HG02938 (cell line): ENCODE data around the gene C16orf95.

ENCODE experiments used
- ATAC-seq: cut with Tn5 transposase; IDR thresholded peaks from one replicate; pipeline ENCODE4 v1.9.1; 2021; ENCODE audit warnings: mild to moderate bottlenecking, moderate library complexity; ENCODE audit not compliant: unreplicated experiment

The C16orf95 gene

DNA sequence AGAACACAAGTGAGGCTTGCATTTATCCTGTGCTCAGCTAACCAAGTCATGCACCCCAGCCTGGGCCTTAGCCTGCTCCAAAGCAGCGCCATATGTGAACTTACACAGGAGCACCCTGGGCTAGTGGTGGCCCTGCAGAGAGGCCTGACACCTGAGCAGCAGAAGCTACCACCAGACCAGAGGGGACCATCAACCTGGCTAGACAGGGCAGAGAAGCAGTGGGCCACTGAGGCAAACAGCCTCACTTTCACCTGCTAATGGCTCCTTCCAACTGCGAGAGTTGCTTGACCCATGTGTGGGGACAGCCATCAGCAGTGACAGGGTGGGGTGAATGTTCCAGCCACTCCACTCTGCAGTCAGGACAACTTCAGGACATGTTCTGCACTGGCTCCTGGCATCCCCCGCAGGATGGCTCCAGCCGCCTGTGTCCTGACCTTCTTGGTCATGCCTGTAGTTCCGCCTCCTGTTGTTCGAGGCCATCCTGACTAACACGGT is 2.9 kb upstream of the C16orf95 start:
- no peak for ATAC-seq

DNA sequence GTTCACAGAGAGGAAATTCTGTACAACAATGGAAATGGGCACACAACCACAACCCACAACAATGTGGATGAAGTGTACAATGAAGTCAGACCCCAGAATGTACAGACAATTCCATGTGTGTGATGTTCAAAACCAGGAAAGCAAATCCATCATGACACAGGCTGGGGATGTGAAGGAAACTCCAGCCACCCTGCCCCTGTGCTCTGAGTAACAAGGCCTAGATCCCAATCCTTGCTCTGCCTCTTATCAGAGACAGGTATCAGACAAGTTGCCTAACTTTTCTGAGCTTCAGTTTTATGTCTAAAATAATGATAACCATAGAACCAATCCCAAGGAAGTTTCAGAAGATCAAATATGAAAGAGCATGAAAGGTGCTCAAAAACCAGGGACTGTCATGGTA is 1.8 kb upstream of the C16orf95 start:
- no peak for ATAC-seq

GRCh38 chr16:87317750-87318644 is 805 bp upstream of the C16orf95 start:
- no peak for ATAC-seq

DNA sequence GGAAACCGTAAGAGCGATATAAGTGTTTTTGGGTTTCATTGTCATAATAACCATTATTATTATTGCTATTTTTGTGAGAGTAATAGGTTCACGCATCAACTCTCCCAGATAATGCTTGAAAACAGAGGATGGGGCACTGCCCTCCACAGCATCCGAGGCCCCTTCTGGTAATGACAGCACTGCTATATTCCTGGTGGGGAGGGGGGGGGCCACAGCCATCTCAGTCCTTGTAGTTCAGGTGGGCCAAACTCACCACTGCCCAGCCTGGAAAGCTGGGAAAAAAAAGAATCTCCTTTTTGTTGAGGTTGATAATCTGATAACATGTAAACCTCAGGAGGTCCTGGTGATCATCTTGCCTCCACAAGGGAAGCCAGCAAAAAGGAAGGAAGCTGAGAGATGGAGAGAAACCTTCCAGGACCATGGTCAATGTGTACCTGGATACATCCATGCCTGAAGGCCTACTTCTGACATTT is 706 bp downstream of the C16orf95 start:
- no peak for ATAC-seq

DNA sequence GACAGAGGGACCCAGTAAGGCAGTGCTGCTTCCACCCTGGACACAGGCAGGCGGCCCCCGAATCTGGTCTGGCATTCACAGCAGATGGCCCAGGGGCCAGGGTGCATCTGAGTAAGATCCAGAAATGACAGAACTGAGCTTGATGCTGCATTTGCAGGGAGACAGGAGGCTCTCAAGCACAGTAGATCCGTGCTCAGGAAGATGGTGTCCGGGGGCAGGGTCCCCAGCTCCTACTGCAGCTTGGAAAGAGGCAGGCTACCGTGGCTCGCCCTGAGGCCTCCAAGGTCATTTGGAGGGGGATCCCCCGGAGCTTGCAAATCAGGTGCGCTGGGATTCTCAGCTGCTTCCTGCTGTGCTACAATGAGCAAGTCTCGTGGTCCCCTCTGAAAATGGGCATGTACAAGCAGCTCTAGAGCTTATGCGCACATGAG is 2.2 kb downstream of the C16orf95 start:
- no peak for ATAC-seq

- no peak for ATAC-seq
These were observed 5.2 kb downstream of the C16orf95 start for GRCh38 chr16:87312008-87312407.

DNA sequence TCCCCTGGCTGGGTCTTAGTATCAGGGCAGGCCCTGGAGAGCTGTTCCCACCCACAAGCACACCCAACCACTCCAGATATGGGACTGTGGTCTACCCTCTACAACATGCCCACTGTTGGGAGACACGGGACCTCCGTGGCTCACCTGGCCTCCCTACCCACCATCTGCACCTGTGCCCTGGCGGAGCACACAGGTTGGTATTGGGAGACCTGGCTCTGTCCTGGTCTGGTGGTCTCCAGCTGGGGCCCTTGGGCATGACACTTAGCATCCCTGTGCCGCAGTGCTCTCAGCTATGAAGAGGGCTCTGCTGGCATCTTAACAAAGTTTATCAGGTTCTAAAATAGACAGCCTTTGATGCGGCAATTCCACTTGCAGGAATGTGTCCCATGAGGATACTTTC is 5.8 kb downstream of the C16orf95 start:
- ATAC-seq, result no peak

- ATAC-seq, result no peak
These were observed 6.6 kb downstream of the C16orf95 start for GRCh38 chr16:87310610-87311009.

DNA sequence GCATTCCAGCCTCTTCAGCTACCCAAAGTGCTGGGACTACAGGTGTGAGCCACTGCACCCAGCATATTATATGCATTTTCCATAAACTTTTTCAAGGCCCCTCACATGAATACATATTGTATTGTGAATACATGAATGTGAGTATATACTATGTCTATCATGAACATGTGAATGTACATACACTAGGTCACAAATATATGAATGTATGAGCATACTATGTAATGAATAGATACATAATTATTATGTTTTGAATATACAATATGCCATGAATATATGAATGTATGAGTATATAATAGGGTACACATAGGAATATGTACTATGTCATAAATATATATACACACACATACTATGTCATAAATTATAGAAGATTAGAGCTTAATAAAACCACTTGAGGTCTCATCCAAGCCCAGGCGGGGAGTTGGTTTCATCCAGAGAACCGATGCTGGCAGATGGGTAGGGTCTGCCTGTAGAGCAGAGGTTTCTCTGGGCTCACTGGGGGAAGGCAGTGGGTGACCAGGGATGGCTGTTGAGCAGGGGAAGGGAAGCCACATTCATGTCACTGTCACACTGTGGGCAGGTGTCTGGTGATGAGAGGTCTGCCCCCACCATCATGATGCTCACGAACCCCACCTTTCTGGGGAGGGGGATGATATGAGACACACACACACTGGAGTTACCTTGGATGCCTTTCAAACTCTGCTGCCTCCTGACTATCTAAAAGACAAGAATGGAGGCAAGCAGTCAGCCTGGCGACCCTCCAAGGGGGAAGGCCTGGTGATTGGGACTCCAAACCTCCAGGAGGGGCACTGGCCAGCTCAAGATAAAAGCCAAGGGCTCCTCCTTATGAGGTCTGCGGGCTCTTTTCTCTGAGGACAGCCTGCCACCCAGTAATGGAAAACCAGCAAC is 7.3 kb downstream of the C16orf95 start:
- no peak for ATAC-seq

- ATAC-seq, result no peak
These were observed 8.4 kb downstream of the C16orf95 start for GRCh38 chr16:87308826-87309225.

DNA sequence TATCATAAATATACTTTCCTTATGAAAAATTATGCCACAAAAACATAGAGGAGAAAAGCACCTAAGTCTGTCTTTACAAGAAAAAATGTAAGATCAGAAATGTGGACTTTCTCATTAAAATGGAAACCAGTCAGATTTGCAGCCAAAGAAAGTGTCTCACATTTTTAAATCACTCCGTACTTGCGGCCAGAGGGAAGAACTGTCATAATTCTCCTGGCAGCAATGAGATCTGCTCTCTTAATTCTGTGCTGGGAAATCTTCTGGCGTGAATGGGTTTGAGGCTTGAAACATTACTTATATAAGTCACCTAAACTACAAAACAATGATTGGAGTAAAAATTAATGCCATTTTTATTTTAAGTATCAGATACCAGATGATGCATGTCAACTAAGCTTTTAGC is 10.7 kb downstream of the C16orf95 start:
- ATAC-seq, result no peak

- no peak for ATAC-seq
These were observed 11.4 kb downstream of the C16orf95 start for GRCh38 chr16:87305505-87306391.

GRCh38 chr16:87304951-87305350 is 12.2 kb downstream of the C16orf95 start:
- ATAC-seq, result no peak

- no peak for ATAC-seq
These were observed 13.2 kb downstream of the C16orf95 start for GRCh38 chr16:87303962-87304521.

DNA sequence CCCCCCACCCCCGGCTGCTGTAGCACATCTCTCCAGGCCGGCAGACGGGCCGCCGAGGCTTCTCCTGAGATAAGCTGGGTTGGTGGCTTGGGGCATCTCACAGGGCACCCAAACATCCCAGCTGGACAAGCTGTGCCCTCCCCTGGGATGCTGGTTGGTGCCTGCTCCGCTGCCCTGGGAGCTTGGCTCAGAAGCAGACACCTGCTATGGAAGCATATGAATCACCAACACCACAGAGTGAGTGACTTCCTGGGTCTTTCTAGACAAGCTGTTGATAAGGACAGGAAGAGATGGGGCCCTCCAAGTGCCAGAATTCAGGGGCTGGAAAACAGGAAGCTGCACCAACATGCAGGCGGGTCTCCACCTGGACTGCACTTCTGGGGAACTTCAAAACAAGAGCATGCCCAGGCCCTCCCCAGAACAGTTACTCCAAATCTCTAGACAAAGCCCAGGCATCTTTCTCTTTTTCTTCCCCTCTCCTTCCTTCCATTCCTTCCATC is 13.7 kb downstream of the C16orf95 start:
- ATAC-seq, result no peak

DNA sequence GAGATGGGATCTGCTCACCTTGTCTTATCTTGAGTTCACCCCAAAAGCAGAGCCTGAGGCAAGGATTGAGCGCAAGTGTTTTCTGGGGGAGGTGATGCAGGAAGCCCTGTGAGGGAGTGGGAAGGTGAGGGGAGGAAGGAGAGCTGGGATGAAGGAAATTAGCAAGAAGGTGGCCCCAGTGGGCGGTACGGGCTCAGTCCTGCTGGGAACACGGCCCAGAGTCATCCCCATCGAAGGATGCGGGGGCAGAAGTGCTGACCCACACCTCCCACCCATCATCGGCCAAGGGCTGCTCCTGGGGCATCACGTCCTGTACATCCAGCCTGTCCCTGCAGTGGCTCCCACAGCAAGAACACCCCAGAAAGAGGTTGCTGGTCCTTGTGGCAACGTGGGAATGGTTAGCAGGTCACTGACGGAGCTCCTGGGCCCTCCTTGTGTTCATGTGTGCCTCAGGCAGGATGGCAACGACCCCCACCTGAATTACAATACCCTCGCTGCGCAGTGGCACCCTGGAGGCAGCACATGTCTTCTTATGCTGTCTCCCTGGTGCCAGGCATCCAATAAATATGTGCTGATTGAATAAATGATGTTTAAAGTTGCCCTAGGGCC is 18.2 kb downstream of the C16orf95 start:
- no peak for ATAC-seq

- no peak for ATAC-seq
These were observed 19.1 kb downstream of the C16orf95 start for GRCh38 chr16:87297918-87298631.

GRCh38 chr16:87297407-87297806 is 19.8 kb downstream of the C16orf95 start:
- no peak for ATAC-seq
